Esophagus mucosa (tissue), 1 donor: ENCODE results near the gene CFAP410. TPM values are rescaled to one million over a fixed set of nuclear protein-coding genes. Genes with fewer than 3 reads are reported as not detected.
"Not testable (repeated sequence)": the region's sequence is repeated elsewhere in the genome, so short reads cannot be mapped to it uniquely, and the experiment has no call there.

Experiments
- ATAC-seq: fragments of 200-7000 bp; cut with Tn5 transposase; one replicate; pipeline ENCODE4 v1.9.1; 2020
- total RNA-seq: library from RNA; stranded (reverse); gene quantifications from one replicate; pipeline ENCODE4 v1.2.4, GENCODE V29; 2023
- donor health status: DM: yes; HTN: yes; CAD: no.

Gene CFAP410
- total RNA-seq, 1 donor from 2014 or later = 7.1 TPM

DNA sequence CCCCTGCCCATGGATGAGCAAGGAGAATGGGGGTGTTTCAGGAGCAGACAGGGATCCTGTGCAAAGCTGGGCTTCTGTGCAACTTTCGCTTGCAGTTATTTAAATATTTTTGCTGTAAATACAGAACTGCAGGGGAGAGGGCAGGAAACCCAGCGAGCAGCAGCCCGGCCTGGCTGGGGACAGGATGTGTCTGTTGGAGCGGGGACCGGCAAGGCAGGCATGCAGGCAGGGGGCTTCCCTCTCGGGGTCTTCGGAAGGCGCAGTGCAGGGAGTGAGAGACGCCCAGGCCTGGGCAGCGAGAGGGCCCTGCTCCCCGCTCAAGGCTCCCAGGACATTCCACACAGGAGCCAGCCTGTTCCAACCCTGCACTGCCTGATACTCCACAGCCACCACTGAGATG, 55.2 kb downstream of the CFAP410 start:
- ATAC-seq = no peak

- not testable (repeated sequence) for ATAC-seq
Measured at GRCh38 chr21:44283211-44283785, 55.9 kb downstream of the CFAP410 start.

DNA sequence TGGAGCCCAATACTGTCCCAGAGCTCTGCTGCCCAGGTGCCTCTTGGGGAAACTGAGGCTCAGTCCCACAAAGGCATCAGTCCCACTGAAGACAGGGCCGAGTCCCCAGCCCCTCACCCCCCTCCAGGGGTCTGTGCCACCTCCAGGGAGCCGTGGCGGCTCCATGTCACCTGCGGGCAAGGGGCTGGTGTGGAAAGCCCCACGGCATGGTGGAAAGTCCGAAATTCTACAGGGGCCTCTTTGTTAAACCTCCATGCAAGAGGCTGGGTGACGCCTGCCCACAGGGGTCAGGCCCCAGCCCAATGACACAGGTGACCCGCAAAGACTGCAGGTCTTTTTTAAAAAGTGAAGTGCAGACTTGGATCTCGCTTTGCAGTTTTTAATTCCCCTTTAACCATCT, 56.8 kb downstream of the CFAP410 start:
- ATAC-seq = no peak

GRCh38 chr21:44281801-44282200, 57.4 kb downstream of the CFAP410 start:
- ATAC-seq = no peak

DNA sequence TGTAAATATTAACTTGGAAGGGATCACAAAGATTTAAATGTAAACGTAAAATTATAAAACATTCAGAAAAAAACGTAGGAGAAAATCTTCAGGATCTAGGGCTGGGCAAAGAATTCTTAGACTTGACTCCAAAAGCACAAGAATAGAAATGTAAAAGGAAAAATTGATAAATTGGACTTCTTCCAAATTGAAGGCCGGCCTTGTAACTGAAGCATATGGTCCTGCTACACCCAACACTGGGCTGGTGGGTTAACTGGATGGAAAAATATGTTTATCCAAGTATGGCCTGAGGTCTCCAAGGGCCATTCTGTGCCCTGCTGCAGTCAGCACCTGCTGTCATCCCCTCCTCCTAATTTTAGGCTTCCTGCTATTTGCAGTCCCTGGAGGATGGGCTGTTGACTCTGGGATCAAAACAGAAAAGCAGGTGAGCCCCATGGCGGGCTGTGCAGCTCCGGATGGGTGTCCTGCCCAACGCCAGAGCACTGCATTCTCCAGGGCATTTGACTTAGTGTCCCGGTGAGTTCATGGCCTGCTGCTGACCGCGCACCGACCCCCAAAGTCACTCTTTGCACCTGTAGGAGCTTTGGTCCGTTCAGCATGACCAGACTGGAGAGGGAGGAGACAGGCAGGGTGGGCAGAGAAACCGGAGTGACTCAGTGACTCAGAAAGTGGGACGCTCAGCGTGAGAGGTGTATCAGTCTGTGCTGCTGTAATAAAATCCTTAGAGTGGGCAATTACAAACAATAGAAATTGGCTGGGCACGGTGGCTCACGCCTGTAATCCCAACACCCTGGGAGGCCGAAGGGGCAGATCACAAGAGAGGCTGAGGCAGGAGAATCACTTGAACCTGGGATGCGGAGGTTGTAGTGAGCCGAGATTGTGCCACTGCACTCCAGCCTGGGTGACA, 59.6 kb downstream of the CFAP410 start:
- ATAC-seq = no peak

Other genes starting within 250 kb of the CFAP410 start
- 2.5 TPM for gene PWP2, start 232.0 kb downstream of the CFAP410 start, total RNA-seq
- gene GATD3, start 205.7 kb downstream of the CFAP410 start, total RNA-seq = 3.3 TPM
- gene ICOSLG, start 98.4 kb downstream of the CFAP410 start, total RNA-seq = 2.6 TPM
- gene DNMT3L, start 77.5 kb downstream of the CFAP410 start, total RNA-seq = not detected
- not detected for gene AIRE, start 53.5 kb downstream of the CFAP410 start, total RNA-seq
- 104 TPM for gene PFKL, start 39.3 kb downstream of the CFAP410 start, total RNA-seq
- gene TRPM2, start 14.2 kb upstream of the CFAP410 start, total RNA-seq = 1.2 TPM
- gene LRRC3, start 116.1 kb upstream of the CFAP410 start, total RNA-seq = 0.72 TPM
- gene KRTAP10-1, start 200.8 kb upstream of the CFAP410 start, total RNA-seq = not detected
- gene KRTAP10-2, start 212.1 kb upstream of the CFAP410 start, total RNA-seq = not detected
- not detected for gene KRTAP10-3, start 219.4 kb upstream of the CFAP410 start, total RNA-seq
- not detected for gene KRTAP10-4, start 234.3 kb upstream of the CFAP410 start, total RNA-seq
- not detected for gene KRTAP10-5, start 241.2 kb upstream of the CFAP410 start, total RNA-seq